ENCODE results near the gene LPIN1. TPM values are rescaled to one million over a fixed set of nuclear protein-coding genes. Genes with fewer than 3 reads are reported as not detected.
"Not testable (repeated sequence)": the region's sequence is repeated elsewhere in the genome, so short reads cannot be mapped to it uniquely, and the experiment has no call there.

LPIN1 gene
- total RNA-seq, 1 donor from 2014 or later, result 43.1 TPM

GRCh38 chr2:11716689-11717321 lies 29.6 kb upstream of the LPIN1 start:
- no peak for DNase-seq (ENCODE audit: low read depth, low spot score)

- DNase-seq (ENCODE audit: low read depth, low spot score), result no peak
Measured at GRCh38 chr2:11717623-11718022, 28.8 kb upstream of the LPIN1 start.

GRCh38 chr2:11718606-11719005 lies 27.8 kb upstream of the LPIN1 start:
- no peak for DNase-seq (ENCODE audit: low read depth, low spot score)

GRCh38 chr2:11719230-11719977 lies 27.0 kb upstream of the LPIN1 start:
- DNase-seq (ENCODE audit: low read depth, low spot score), result no peak

GRCh38 chr2:11720752-11721151 lies 25.7 kb upstream of the LPIN1 start:
- no peak for DNase-seq (ENCODE audit: low read depth, low spot score)

- DNase-seq (ENCODE audit: low read depth, low spot score), result no peak
Measured at GRCh38 chr2:11722292-11723060, 24.0 kb upstream of the LPIN1 start.

- no peak for DNase-seq (ENCODE audit: low read depth, low spot score)
Measured at GRCh38 chr2:11723061-11723371, 23.4 kb upstream of the LPIN1 start.

GRCh38 chr2:11724151-11724550 lies 22.3 kb upstream of the LPIN1 start:
- DNase-seq (ENCODE audit: low read depth, low spot score), result no peak

- DNase-seq (ENCODE audit: low read depth, low spot score), result no peak
Measured at GRCh38 chr2:11726384-11726783, 20.0 kb upstream of the LPIN1 start.

GRCh38 chr2:11729362-11730212 lies 16.8 kb upstream of the LPIN1 start:
- DNase-seq (ENCODE audit: low read depth, low spot score), result no peak

GRCh38 chr2:11731214-11731984 lies 15.0 kb upstream of the LPIN1 start:
- not testable (repeated sequence) for DNase-seq (ENCODE audit: low read depth, low spot score)

- no peak for DNase-seq (ENCODE audit: low read depth, low spot score)
Measured at GRCh38 chr2:11732587-11732986, 13.8 kb upstream of the LPIN1 start.

GRCh38 chr2:11737852-11738251 lies 8.6 kb upstream of the LPIN1 start:
- DNase-seq (ENCODE audit: low read depth, low spot score), result not testable (repeated sequence)

- no peak for DNase-seq (ENCODE audit: low read depth, low spot score)
Measured at GRCh38 chr2:11738589-11739436, 7.6 kb upstream of the LPIN1 start.

- DNase-seq (ENCODE audit: low read depth, low spot score), result no peak
Measured at GRCh38 chr2:11740723-11741122, 5.7 kb upstream of the LPIN1 start.

GRCh38 chr2:11742317-11742701 lies 4.1 kb upstream of the LPIN1 start:
- no peak for DNase-seq (ENCODE audit: low read depth, low spot score)

- DNase-seq (ENCODE audit: low read depth, low spot score), result no peak
Measured at GRCh38 chr2:11742702-11743357, 3.6 kb upstream of the LPIN1 start.

GRCh38 chr2:11743366-11743765 lies 3.1 kb upstream of the LPIN1 start:
- DNase-seq (ENCODE audit: low read depth, low spot score), result no peak

- DNase-seq (ENCODE audit: low read depth, low spot score), result peak; percentile 100
Measured at GRCh38 chr2:11743846-11744553, 2.4 kb upstream of the LPIN1 start.
